HL-60 (cell line): ENCODE data around the gene TENM4.

Experiments used
- CTCF ChIP-seq: IDR thresholded peaks from one replicate; pipeline ENCODE4 v1.5.1; 2011; ENCODE audit warnings: low read length, control low read depth, inconsistent platforms; ENCODE audit not compliant: insufficient read depth
- GABPA ChIP-seq: IDR thresholded peaks from 2 replicates; pipeline ENCODE4 v1.6.1; 2012; ENCODE audit warnings: low read depth
- POLR2AphosphoS5 ChIP-seq: IDR thresholded peaks from 2 replicates; pipeline ENCODE4 v1.6.1; 2012; ENCODE audit warnings: low read depth
- REST ChIP-seq: IDR thresholded peaks from 2 replicates; pipeline ENCODE4 v1.6.1; 2012; ENCODE audit warnings: low read depth; ENCODE audit not compliant: insufficient replicate concordance

GRCh38 chr11:78630561-78631303 lies 810.1 kb downstream of the TENM4 start:
- no peak for TF ChIP-seq CTCF
- TF ChIP-seq GABPA: no peak
- no peak for TF ChIP-seq REST
- no peak for TF ChIP-seq POLR2AphosphoS5
